ENCODE results near the gene DNAJB6. TPM values are rescaled to one million over a fixed set of nuclear protein-coding genes. Genes with fewer than 3 reads are reported as not detected.
A peak's percentile ranks its signal among the peaks of the same experiment; 100 is the strongest.

Gene DNAJB6
- polyA plus RNA-seq, 12 donors: 114 to 166 (median 140) TPM; not detected in 1

- DNase-seq: no peak
Observed at GRCh38 chr7:157392256-157393037, 55.6 kb downstream of the DNAJB6 start.

GRCh38 chr7:157394246-157395191 is 57.7 kb downstream of the DNAJB6 start:
- no peak for DNase-seq

GRCh38 chr7:157395206-157395605 is 58.4 kb downstream of the DNAJB6 start:
- DNase-seq: no peak

- DNase-seq: no peak
Observed at GRCh38 chr7:157396316-157397035, 59.7 kb downstream of the DNAJB6 start.

- no peak for DNase-seq
Observed at GRCh38 chr7:157397036-157397720, 60.4 kb downstream of the DNAJB6 start.

GRCh38 chr7:157397731-157398691 is 61.2 kb downstream of the DNAJB6 start:
- peak; percentile 35 for DNase-seq

- DNase-seq: no peak
Observed at GRCh38 chr7:157399086-157399687, 62.4 kb downstream of the DNAJB6 start.

- no peak for DNase-seq
Observed at GRCh38 chr7:157400171-157400860, 63.5 kb downstream of the DNAJB6 start.

- DNase-seq: no peak
Observed at GRCh38 chr7:157401567-157402387, 65.0 kb downstream of the DNAJB6 start.

- DNase-seq: no peak
Observed at GRCh38 chr7:157402388-157402703, 65.5 kb downstream of the DNAJB6 start.

- DNase-seq: no peak
Observed at GRCh38 chr7:157402911-157403534, 66.2 kb downstream of the DNAJB6 start.

- no peak for DNase-seq
Observed at GRCh38 chr7:157403646-157404401, 67.0 kb downstream of the DNAJB6 start.

- no peak for DNase-seq
Observed at GRCh38 chr7:157404845-157405481, 68.2 kb downstream of the DNAJB6 start.

GRCh38 chr7:157405501-157405900 is 68.7 kb downstream of the DNAJB6 start:
- DNase-seq: no peak

- DNase-seq: no peak
Observed at GRCh38 chr7:157405914-157406810, 69.4 kb downstream of the DNAJB6 start.

GRCh38 chr7:157406971-157407370 is 70.2 kb downstream of the DNAJB6 start:
- DNase-seq: no peak

Measured in muscle of arm (tissue), 12 donors.